Esophagus mucosa (tissue), 1 donor: ENCODE results near the gene KCNH3. TPM values are rescaled to one million over a fixed set of nuclear protein-coding genes. Genes with fewer than 3 reads are reported as not detected.
"Not testable (repeated sequence)": the region's sequence is repeated elsewhere in the genome, so short reads cannot be mapped to it uniquely, and the experiment has no call there.

Experiments used
- ATAC-seq: fragments of 200-7000 bp; cut with Tn5 transposase; one replicate; pipeline ENCODE4 v1.9.1; 2020
- total RNA-seq: library from RNA; stranded (reverse); gene quantifications from one replicate; pipeline ENCODE4 v1.2.4, GENCODE V29; 2023
- donor health status: DM: yes; HTN: yes; CAD: no.

The KCNH3 gene
- total RNA-seq, 1 donor from 2014 or later, result not detected

GRCh38 chr12:49588281-49588680, 49.5 kb downstream of the KCNH3 start:
- peak; percentile 35 for ATAC-seq

GRCh38 chr12:49588721-49589516, 50.1 kb downstream of the KCNH3 start:
- peak; percentile 39 for ATAC-seq

GRCh38 chr12:49598527-49598926, 59.7 kb downstream of the KCNH3 start:
- ATAC-seq, result no peak

GRCh38 chr12:49599961-49600360, 61.1 kb downstream of the KCNH3 start:
- ATAC-seq, result no peak

- no peak for ATAC-seq
Measured at GRCh38 chr12:49603721-49604120, 64.9 kb downstream of the KCNH3 start.

- ATAC-seq, result no peak
Measured at GRCh38 chr12:49604856-49605255, 66.0 kb downstream of the KCNH3 start.

GRCh38 chr12:49605539-49605938, 66.7 kb downstream of the KCNH3 start, which contains the start of gene FAM186B:
TSS of gene FAM186B (minus strand) at chr12:49605639. CDS start at chr12:49605477, 162 bp downstream.
- not testable (repeated sequence) for ATAC-seq

Other genes starting within 250 kb of the KCNH3 start
- gene PRPH, start 243.9 kb upstream of the KCNH3 start, total RNA-seq, result 0.64 TPM
- gene TROAP, start 215.8 kb upstream of the KCNH3 start, total RNA-seq, result 23.6 TPM
- gene C1QL4, start 201.8 kb upstream of the KCNH3 start, total RNA-seq, result not detected
- 0.16 TPM for gene DNAJC22, start 192.1 kb upstream of the KCNH3 start, total RNA-seq
- 12.4 TPM for gene SPATS2, start 171.6 kb upstream of the KCNH3 start, total RNA-seq
- 41.8 TPM for gene MCRS1, start 29.1 kb downstream of the KCNH3 start, total RNA-seq
- 0.36 TPM for gene FAM186B, start 66.6 kb downstream of the KCNH3 start, total RNA-seq
- 16.1 TPM for gene PRPF40B, start 84.5 kb downstream of the KCNH3 start, total RNA-seq
- 3.0 TPM for gene FMNL3, start 168.4 kb downstream of the KCNH3 start, total RNA-seq
- 386 TPM for gene TMBIM6, start 202.5 kb downstream of the KCNH3 start, total RNA-seq